Mesenchymal stem cell (in vitro differentiated cells and primary cell): ENCODE measurements around the gene CTSZ.
"Not testable (repeated sequence)": the region's sequence is repeated elsewhere in the genome, so short reads cannot be mapped to it uniquely, and the experiment has no call there.

Experiments used
- DNase-seq: peaks from one replicate; pipeline ENCODE4 v3.0.0-alpha.2; 2013
- H2AFZ ChIP-seq: one replicate; pipeline ENCODE4 v1.6.1; 2013; ENCODE audit warnings: low read depth, mild to moderate bottlenecking, control low read depth, inconsistent platforms, low read length, moderate library complexity
- H2AK5ac ChIP-seq: 2 replicates; pipeline ENCODE4 v1.6.1; 2013; ENCODE audit warnings: low read length, moderate library complexity, mild to moderate bottlenecking, inconsistent platforms; ENCODE audit not compliant: severe bottlenecking
- H2BK120ac ChIP-seq: one replicate; pipeline ENCODE4 v1.6.1; 2013; ENCODE audit warnings: low read depth, mild to moderate bottlenecking, inconsistent platforms, low read length, moderate library complexity
- H2BK12ac ChIP-seq, 2 experiments: one replicate each; pipeline ENCODE4 v1.6.1; 2013; ENCODE audit warnings: inconsistent platforms in 2 of 2, low read length in 2 of 2, mild to moderate bottlenecking in 2 of 2, moderate library complexity in 2 of 2, control low read depth in 1 of 2
- H2BK15ac ChIP-seq: one replicate; pipeline ENCODE4 v1.6.1; 2013; ENCODE audit warnings: mild to moderate bottlenecking, low read depth, inconsistent platforms; ENCODE audit not compliant: poor library complexity, severe bottlenecking
- H2BK5ac ChIP-seq: 2 replicates; pipeline ENCODE4 v1.6.1; 2013; ENCODE audit warnings: low read depth, mild to moderate bottlenecking, low read length, control low read depth, inconsistent platforms; ENCODE audit not compliant: poor library complexity, severe bottlenecking
- H3K14ac ChIP-seq, 2 experiments: one replicate each; pipeline ENCODE4 v1.6.1; 2013; ENCODE audit warnings: inconsistent platforms in 2 of 2, low read length in 2 of 2, control low read depth in 1 of 2, mild to moderate bottlenecking in 1 of 2, moderate library complexity in 1 of 2
- H3K18ac ChIP-seq, 2 experiments: one replicate each; pipeline ENCODE4 v1.6.1; 2013; ENCODE audit warnings: inconsistent platforms in 2 of 2, low read length in 2 of 2, control low read depth in 1 of 2, low read depth in 1 of 2, mild to moderate bottlenecking in 1 of 2
- H3K23ac ChIP-seq, 2 experiments: one replicate each; pipeline ENCODE4 v1.6.1; 2013; ENCODE audit warnings: inconsistent platforms in 2 of 2, low read length in 2 of 2, mild to moderate bottlenecking in 2 of 2, moderate library complexity in 2 of 2, control low read depth in 1 of 2
- H3K27ac ChIP-seq: 2 replicates; pipeline ENCODE4 v1.5.1; 2013; ENCODE audit warnings: mild to moderate bottlenecking, moderate library complexity, low read length, control low read depth, inconsistent platforms; ENCODE audit not compliant: poor library complexity, severe bottlenecking
- H3K27me3 ChIP-seq, 2 experiments: 2 replicates each; pipeline versions ENCODE4 v1.6.1 to v1.7.0; 2013; ENCODE audit warnings: low read length in 2 of 2, mild to moderate bottlenecking in 2 of 2, moderate library complexity in 2 of 2, control low read depth in 1 of 2, inconsistent platforms in 1 of 2; ENCODE audit not compliant: control insufficient read depth in 1 of 2, insufficient read depth in 1 of 2
- H3K36me3 ChIP-seq, 2 experiments: 2 replicates each; pipeline versions ENCODE4 v1.6.1 to v1.7.0; 2013; ENCODE audit warnings: low read length in 2 of 2, control low read depth in 1 of 2, inconsistent platforms in 1 of 2, low read depth in 1 of 2, mild to moderate bottlenecking in 1 of 2; ENCODE audit not compliant: insufficient read depth in 2 of 2, control insufficient read depth in 1 of 2
- H3K4ac ChIP-seq, 2 experiments: one replicate each; pipeline ENCODE4 v1.6.1; 2013; ENCODE audit warnings: inconsistent platforms in 2 of 2, low read length in 2 of 2, mild to moderate bottlenecking in 2 of 2, moderate library complexity in 2 of 2, control low read depth in 1 of 2, low read depth in 1 of 2
- H3K4me1 ChIP-seq: 2 replicates; pipeline ENCODE4 v1.6.1; 2013; ENCODE audit warnings: low read depth, low read length, control low read depth; ENCODE audit not compliant: control insufficient read depth, insufficient read depth
- H3K4me2 ChIP-seq: 2 replicates; pipeline ENCODE4 v1.6.1; 2013; ENCODE audit warnings: low read length, mild to moderate bottlenecking, inconsistent platforms; ENCODE audit not compliant: poor library complexity, severe bottlenecking
- H3K4me3 ChIP-seq, 2 experiments: 2 replicates each; pipeline versions ENCODE4 v1.5.1 to v1.7.0; 2013; ENCODE audit warnings: low read length in 2 of 2, mild to moderate bottlenecking in 2 of 2, control low read depth in 1 of 2, low read depth in 1 of 2; ENCODE audit not compliant: insufficient read depth in 1 of 2
- H3K79me1 ChIP-seq: replicated peaks from 2 replicates; pipeline ENCODE4 v1.6.1; 2013; ENCODE audit warnings: mild to moderate bottlenecking, control low read depth, low read length, inconsistent platforms; ENCODE audit not compliant: poor library complexity, severe bottlenecking
- H3K9ac ChIP-seq: 2 replicates; pipeline ENCODE4 v1.7.0; 2013; ENCODE audit warnings: mild to moderate bottlenecking, low read length, moderate library complexity
- H3K9me3 ChIP-seq: 2 replicates; pipeline ENCODE4 v1.7.0; 2013; ENCODE audit warnings: mild to moderate bottlenecking, low read length; ENCODE audit not compliant: control insufficient read depth
- H4K8ac ChIP-seq: one replicate; pipeline ENCODE4 v1.6.1; 2013; ENCODE audit warnings: inconsistent platforms, mild to moderate bottlenecking, low read length, moderate library complexity
- H4K91ac ChIP-seq: one replicate; pipeline ENCODE4 v1.6.1; 2013; ENCODE audit warnings: mild to moderate bottlenecking, low read length, inconsistent platforms
- WGBS: methylation state at CpG from one replicate; pipeline ENCODE4 v1.1.7; 2013; ENCODE audit warnings: mixed read lengths; 5-methylcytosine and 5-hydroxymethylcytosine counted together

Gene CTSZ

GRCh38 chr20:58947797-58948388 lies 59.2 kb downstream of the CTSZ start:
- not testable (repeated sequence) for H3K4me2 ChIP-seq, DNase-seq, H3K4me3 ChIP-seq, H2BK5ac ChIP-seq, H3K4ac ChIP-seq, H2BK12ac ChIP-seq, H3K36me3 ChIP-seq, H2AK5ac ChIP-seq, H3K79me1 ChIP-seq, H4K8ac ChIP-seq, H3K14ac ChIP-seq, H3K18ac ChIP-seq, H4K91ac ChIP-seq, H3K23ac ChIP-seq, H3K27me3 ChIP-seq, H3K9ac ChIP-seq, H2AFZ ChIP-seq, H3K4me1 ChIP-seq, H2BK120ac ChIP-seq, H3K27ac ChIP-seq, H2BK15ac ChIP-seq, H3K9me3 ChIP-seq
- 90% methylated on average over 7 of the region's 7 CpGs for WGBS

- Histone ChIP-seq H3K4ac (no peak overlapping the region), H3K4me3 (no peak overlapping the region), H3K79me1 (no peaks in the 10 kb centered on the region), H4K8ac (no peak overlapping the region), H3K9me3 (no peaks in the 10 kb centered on the region), H2AK5ac (no peak overlapping the region), H3K14ac (no peak overlapping the region), H2BK120ac (no peak overlapping the region), H3K23ac (no peak overlapping the region), H3K9ac (no peak overlapping the region), H4K91ac (no peak overlapping the region), H3K27ac (no peak overlapping the region), H3K4me2 (no peak overlapping the region), H3K4me1 (no peaks in the 10 kb centered on the region), H2BK5ac (no peak overlapping the region), H2AFZ (no peak overlapping the region), H3K18ac (no peak overlapping the region), H3K36me3 (no peaks in the 10 kb centered on the region), H2BK15ac (no peak overlapping the region), H3K27me3 (no peaks in the 10 kb centered on the region), H2BK12ac (no peak overlapping the region)
- 86% methylated on average over 10 of the region's 10 CpGs for WGBS
- no peak for DNase-seq
These were observed 61.0 kb downstream of the CTSZ start for GRCh38 chr20:58945965-58946631.
